ENCODE results near the gene CDK18.

CDK18 gene

GRCh38 chr1:205502111-205502810, 2.2 kb upstream of the CDK18 start:
- in situ Hi-C loops (cut with HindIII; ENCODE audit: low sequenced_read_pairs): loop anchor here (25.0 kb wide), 1 partner anchor 140 kb away; the partner anchor contains the start of gene KLHDC8A

DNA sequence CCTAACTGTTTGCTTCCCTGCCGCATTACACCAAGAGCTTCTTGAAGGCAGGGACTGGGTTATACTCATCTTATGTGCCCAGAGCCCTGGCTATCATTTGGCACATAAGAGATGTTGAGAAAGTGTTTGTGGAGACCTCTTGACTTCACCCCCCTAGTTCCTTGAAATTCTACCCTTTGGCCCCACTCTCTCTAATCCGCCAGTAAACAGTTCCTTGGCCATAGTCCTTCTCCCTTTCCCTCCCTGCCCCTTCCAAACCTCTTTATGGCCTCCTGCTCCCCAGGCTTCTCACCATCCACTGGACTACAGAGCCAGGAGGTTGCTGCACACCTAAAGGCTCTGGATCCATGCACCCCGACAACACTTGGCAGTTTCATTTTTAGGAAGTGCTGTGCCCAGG, 1.5 kb upstream of the CDK18 start:
- in situ Hi-C loops (cut with HindIII; ENCODE audit: low sequenced_read_pairs): loop anchor here (25.0 kb wide), 1 partner anchor 141 kb away; the partner anchor contains the start of gene KLHDC8A

- in situ Hi-C loops (cut with HindIII; ENCODE audit: low sequenced_read_pairs): loop anchor here (25.0 kb wide), 1 partner anchor 143 kb away; the partner anchor contains the start of gene KLHDC8A
Observed at GRCh38 chr1:205505076-205505729, 734 bp downstream of the CDK18 start.

DNA sequence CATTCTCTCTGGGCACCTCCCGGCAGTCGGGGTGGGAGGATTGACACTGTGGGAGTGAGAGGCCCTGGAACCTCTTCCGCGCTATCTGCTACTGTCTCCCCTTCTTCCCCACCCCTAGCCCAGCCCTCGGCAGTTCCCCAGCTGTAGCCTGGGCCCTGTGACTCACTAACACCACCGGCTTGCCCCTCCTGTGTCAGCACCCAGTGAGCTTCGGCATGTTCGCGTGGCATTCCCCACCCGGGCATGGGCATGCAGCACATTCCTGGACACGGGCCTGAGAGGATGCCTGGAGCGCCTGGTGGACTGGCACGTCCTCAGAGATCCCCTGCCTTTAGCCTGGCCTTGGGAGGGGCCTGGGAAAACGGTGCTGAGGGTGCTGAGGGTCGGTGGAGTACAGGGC, 1.3 kb downstream of the CDK18 start:
- in situ Hi-C loops (cut with HindIII; ENCODE audit: low sequenced_read_pairs): loop anchor here (25.0 kb wide), 1 partner anchor 143 kb away; the partner anchor contains the start of gene KLHDC8A

GRCh38 chr1:205506409-205507200, 2.1 kb downstream of the CDK18 start:
- in situ Hi-C loops (cut with HindIII; ENCODE audit: low sequenced_read_pairs): loop anchor here (25.0 kb wide), 1 partner anchor 144 kb away; the partner anchor contains the start of gene KLHDC8A

- in situ Hi-C loops (cut with HindIII; ENCODE audit: low sequenced_read_pairs): loop anchor here (25.0 kb wide), 1 partner anchor 146 kb away; the partner anchor contains the start of gene KLHDC8A
Observed at GRCh38 chr1:205508227-205508714, 3.8 kb downstream of the CDK18 start.

DNA sequence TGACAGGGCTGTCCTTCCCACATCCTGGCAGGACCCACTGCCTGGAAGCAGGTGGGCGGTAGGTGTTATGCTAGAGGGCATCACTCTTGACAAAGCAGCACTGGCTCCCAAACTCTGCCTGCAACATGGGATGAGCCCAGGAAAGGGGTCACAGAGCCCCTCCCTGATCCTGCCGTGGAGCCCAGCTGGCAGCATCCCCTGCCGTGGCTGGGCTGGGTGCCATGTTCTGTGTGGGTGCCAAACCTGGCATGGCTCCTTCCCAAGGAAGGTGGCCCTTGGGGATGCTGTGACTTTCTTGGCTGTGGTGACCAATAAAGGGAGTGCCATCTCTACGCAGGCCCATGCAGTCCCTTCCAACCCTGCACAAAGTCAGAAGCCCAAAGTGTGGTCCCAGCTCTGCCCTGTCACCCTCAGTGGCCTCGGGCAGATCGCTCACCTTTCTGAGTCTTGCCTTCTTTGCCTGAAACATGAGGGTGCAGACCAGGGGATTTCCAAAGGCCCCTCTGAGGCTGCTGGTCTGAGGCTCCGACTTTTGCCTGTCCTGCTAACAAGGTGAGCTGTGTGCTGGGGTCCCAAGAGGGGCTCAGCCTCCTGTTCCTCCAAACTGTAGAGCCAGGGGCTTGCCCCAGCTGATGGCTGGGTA, 6.0 kb downstream of the CDK18 start:
- in situ Hi-C loops (cut with HindIII; ENCODE audit: low sequenced_read_pairs): loop anchor here (25.0 kb wide), 1 partner anchor 148 kb away; the partner anchor contains the start of gene KLHDC8A

- in situ Hi-C loops (cut with HindIII; ENCODE audit: low sequenced_read_pairs): loop anchor here (25.0 kb wide), 1 partner anchor 149 kb away; the partner anchor contains the start of gene KLHDC8A
Observed at GRCh38 chr1:205510951-205511330, 6.5 kb downstream of the CDK18 start.

DNA sequence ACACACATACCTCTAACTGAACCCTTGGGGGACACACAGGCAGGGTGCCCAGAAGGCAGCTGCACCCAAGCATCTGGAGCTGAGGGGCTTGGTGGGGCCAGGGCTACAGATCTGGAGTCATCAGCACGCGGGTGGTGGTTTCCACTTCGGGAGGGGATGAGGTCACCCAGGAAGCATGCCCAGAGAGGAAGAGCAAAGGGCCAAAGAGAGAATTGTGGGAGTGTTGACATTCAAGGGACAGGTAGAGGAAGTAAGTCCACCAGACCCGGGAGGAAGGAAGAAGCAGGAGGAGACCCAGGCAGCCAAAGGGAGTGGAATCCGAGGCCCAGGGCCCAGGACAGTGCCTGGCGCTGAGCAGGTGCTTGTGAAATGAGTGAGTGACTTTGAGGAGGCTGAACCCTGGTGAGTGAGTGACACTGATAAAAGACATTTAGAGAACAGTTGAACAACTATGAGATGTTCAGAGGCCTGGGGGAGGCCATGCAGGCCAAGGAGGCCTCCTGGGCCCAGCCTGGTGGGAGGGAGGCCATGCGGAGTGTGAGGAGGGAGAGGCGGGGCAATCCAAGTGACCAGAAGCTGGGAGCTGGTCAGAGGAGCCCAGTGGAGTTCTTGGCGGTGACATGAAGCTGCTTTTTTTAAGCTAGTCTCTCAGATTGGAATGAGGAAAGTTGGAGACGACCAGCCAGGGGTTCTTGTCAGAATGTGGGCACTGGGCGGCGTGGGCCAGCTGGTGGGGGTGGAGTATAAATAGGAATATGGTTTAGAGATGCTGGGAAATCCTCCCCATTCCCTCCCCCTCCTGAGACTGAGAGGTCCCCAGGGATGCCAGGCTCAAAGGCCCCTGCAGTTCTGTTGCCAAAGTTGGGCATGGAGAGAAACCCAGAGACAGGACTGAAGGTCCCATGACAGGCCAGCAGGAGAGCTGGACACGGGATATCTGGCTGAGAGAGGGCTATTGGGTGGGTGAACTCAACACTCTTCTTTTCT, 7.9 kb downstream of the CDK18 start:
- in situ Hi-C loops (cut with HindIII; ENCODE audit: low sequenced_read_pairs): loop anchor here (25.0 kb wide), 1 partner anchor 150 kb away; the partner anchor contains the start of gene KLHDC8A

GRCh38 chr1:205513774-205514173, 9.3 kb downstream of the CDK18 start:
- in situ Hi-C loops (cut with HindIII; ENCODE audit: low sequenced_read_pairs): loop anchor here (25.0 kb wide), 1 partner anchor 151 kb away; the partner anchor contains the start of gene KLHDC8A

GRCh38 chr1:205514211-205515142, 10.0 kb downstream of the CDK18 start:
- in situ Hi-C loops (cut with HindIII; ENCODE audit: low sequenced_read_pairs): loop anchor here (25.0 kb wide), 1 partner anchor 152 kb away; the partner anchor contains the start of gene KLHDC8A

- in situ Hi-C loops (cut with HindIII; ENCODE audit: low sequenced_read_pairs): loop anchor here (25.0 kb wide), 1 partner anchor 154 kb away; the partner anchor contains the start of gene KLHDC8A
Observed at GRCh38 chr1:205515781-205516253, 11.3 kb downstream of the CDK18 start.

GRCh38 chr1:205516362-205516761, 11.9 kb downstream of the CDK18 start:
- in situ Hi-C loops (cut with HindIII; ENCODE audit: low sequenced_read_pairs): loop anchor here (25.0 kb wide), 1 partner anchor 154 kb away; the partner anchor contains the start of gene KLHDC8A

DNA sequence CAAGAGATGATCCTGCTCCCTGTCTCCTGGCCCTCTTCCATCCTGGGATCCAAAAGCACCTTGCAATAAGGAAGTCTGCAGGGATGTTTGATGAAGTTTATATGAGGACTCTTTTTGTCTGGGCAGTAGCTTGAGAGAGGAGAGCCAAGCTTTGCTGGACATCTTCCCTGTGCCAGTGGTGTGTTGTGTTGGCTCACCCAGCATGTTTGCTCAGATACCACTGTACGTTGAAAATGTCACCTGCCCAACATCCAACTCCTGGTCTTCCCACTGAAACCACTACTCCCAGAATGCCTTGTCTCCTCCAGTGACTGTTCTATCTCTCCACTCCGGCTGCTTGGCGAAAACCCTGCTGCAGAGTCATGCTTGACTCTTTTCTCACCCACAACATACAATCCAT, 12.8 kb downstream of the CDK18 start:
- in situ Hi-C loops (cut with HindIII; ENCODE audit: low sequenced_read_pairs): loop anchor here (25.0 kb wide), 1 partner anchor 155 kb away; the partner anchor contains the start of gene KLHDC8A

DNA sequence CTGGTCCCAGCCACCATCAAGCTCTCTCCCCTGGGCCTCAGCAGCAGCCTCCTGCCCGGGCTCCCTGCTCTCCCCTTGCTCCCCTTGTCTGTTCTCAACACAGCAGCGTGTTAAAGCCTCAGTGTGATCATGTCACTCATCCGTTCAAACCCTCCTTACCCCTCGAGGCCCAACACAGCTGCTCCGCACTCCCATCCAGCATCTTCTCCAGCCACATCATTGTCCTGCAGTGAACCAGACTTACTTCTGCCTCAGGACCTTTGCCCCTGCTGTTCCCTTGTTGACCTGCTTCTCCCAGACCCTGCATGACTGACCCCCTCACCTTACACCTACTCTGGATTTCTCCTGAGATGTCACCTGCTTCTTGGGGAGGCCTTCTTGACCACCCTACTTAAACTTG, 13.3 kb downstream of the CDK18 start:
- in situ Hi-C loops (cut with HindIII; ENCODE audit: low sequenced_read_pairs): loop anchor here (25.0 kb wide), 1 partner anchor 155 kb away; the partner anchor contains the start of gene KLHDC8A

GRCh38 chr1:205518661-205519540, 14.4 kb downstream of the CDK18 start:
- in situ Hi-C loops (cut with HindIII; ENCODE audit: low sequenced_read_pairs): loop anchor here (25.0 kb wide), 1 partner anchor 157 kb away; the partner anchor contains the start of gene KLHDC8A

All from DLD1 (cell line).